IPS DF 4.7 (cell line): ENCODE results near the gene C16orf96.

Source experiments
- DNase-seq: peaks from one replicate; pipeline ENCODE4 v3.0.0-alpha.2; 2013; ENCODE audit warnings: low spot score; ENCODE audit errors: extremely low read depth

C16orf96 gene

GRCh38 chr16:4646773-4647643 lies 90.9 kb downstream of the C16orf96 start:
- no peak for DNase-seq

DNA sequence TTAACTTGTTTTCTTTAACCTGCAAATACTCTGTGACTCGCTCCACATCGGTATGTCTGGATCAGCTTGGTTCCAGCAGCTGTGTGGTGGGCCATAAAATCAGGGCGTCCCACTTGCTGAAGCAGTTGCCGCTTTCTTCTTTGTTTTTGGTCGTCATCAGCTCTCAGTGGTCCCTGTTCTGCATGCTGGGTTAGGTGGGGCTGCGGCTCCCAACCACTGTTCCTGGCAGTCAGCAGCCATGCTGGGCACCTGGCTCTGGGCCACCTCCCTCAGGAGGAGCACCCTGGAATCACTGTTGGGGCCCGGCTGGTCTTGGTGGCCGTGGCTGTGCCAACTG lies 91.5 kb downstream of the C16orf96 start:
- DNase-seq: no peak

DNA sequence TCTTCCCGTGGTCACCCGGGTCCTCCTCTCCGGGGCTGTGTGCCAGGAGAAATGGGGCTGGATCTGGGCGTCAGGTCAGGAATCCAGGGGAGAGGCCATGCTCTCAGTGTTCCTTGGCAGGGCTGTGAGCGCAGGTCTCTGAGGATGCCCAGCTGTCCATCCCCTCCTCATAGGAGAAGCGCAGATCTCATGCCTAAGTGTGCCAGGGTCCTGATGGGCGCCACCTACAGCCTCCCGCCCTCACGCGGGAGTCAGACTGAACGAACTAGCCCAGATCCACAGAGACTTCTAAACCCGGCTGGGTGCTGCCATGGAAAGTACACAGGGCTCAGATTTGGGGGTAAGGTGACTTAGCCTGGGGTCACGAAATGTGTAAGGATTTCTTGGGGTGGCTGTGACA lies 92.8 kb downstream of the C16orf96 start:
- DNase-seq: no peak

- no peak for DNase-seq
Measured at GRCh38 chr16:4649744-4650442, 93.8 kb downstream of the C16orf96 start.
